Fibroblast of lung (primary cell): ENCODE measurements around the gene COL27A1. TPM values are rescaled to one million over a fixed set of nuclear protein-coding genes. Genes with fewer than 3 reads are reported as not detected.

ENCODE experiments used
- DNase-seq, 2 donors: peaks; one replicate each; pipeline versions ENCODE4 v3.0.0 to v3.0.0-alpha.2; 2010; ENCODE audit warnings: low read depth in 2 of 2
- H2AFZ ChIP-seq: 2 replicates; pipeline ENCODE4 v1.5.1; 2012; ENCODE audit warnings: low read length, control low read depth, inconsistent platforms
- H3K27ac ChIP-seq: 2 replicates; pipeline ENCODE4 v1.5.1; 2011; ENCODE audit warnings: low read length, control low read depth; ENCODE audit not compliant: insufficient read depth
- H3K27me3 ChIP-seq: 2 replicates; pipeline ENCODE4 v1.5.1; 2011; ENCODE audit warnings: mild to moderate bottlenecking, low read length; ENCODE audit not compliant: control insufficient read depth, insufficient read depth
- H3K36me3 ChIP-seq: 2 replicates; pipeline ENCODE4 v1.5.1; 2011; ENCODE audit warnings: low read length; ENCODE audit not compliant: control insufficient read depth, insufficient read depth
- H3K4me1 ChIP-seq: 2 replicates; pipeline ENCODE4 v1.5.1; 2011; ENCODE audit warnings: low read length; ENCODE audit not compliant: control insufficient read depth, insufficient read depth; ENCODE audit errors: extremely low read depth
- H3K4me2 ChIP-seq: 2 replicates; pipeline ENCODE4 v1.5.1; 2011; ENCODE audit warnings: low read length, control low read depth; ENCODE audit not compliant: insufficient read depth; ENCODE audit errors: extremely low read depth
- H3K4me3 ChIP-seq, 4 experiments: fragments of 200-600 bp in 1 of 4; sonication (generic) in 1 of 4; replicated peaks in 1 of 4; 2 replicates each; pipeline ENCODE4 v1.5.1; 2011 to 2016; ENCODE audit warnings: low read length in 4 of 4, low read depth in 3 of 4, mild to moderate bottlenecking in 3 of 4, control low read depth in 2 of 4, inconsistent platforms in 1 of 4, mixed read lengths in 1 of 4; ENCODE audit not compliant: insufficient read depth in 1 of 4; ENCODE audit errors: control extremely low read depth in 1 of 4
- H3K79me2 ChIP-seq: 2 replicates; pipeline ENCODE4 v1.5.1; 2012; ENCODE audit warnings: mild to moderate bottlenecking, low read length, inconsistent platforms; ENCODE audit not compliant: control insufficient read depth, insufficient read depth
- H3K9ac ChIP-seq: 2 replicates; pipeline ENCODE4 v1.5.1; 2011; ENCODE audit warnings: mild to moderate bottlenecking, low read length, control low read depth; ENCODE audit not compliant: insufficient read depth
- H3K9me3 ChIP-seq: 2 replicates; pipeline ENCODE4 v1.5.1; 2012; ENCODE audit warnings: low read depth, low read length; ENCODE audit not compliant: control insufficient read depth, insufficient read depth
- H4K20me1 ChIP-seq: 2 replicates; pipeline ENCODE4 v1.5.1; 2011; ENCODE audit warnings: low read length; ENCODE audit not compliant: control insufficient read depth, insufficient read depth; ENCODE audit errors: extremely low read depth
- CTCF ChIP-seq, 2 donors: IDR thresholded peaks in 1 of 2; conservative IDR thresholded peaks in 1 of 2; 1 replicate in 1 of 2; 2 replicates in 1 of 2; pipeline ENCODE4 v1.5.1; 2011 to 2012; ENCODE audit warnings: low read length in 2 of 2, control low read depth in 1 of 2, inconsistent platforms in 1 of 2, low read depth in 1 of 2, mild to moderate bottlenecking in 1 of 2
- EZH2 ChIP-seq: IDR thresholded peaks from 2 replicates; pipeline ENCODE4 v1.5.1; 2012; ENCODE audit warnings: low read length, control low read depth, mild to moderate bottlenecking; ENCODE audit errors: missing control alignments
- polyA plus RNA-seq, 2 donors: library from polyadenylated mRNA; depleted of rRNA in 1 of 2; stranded (reverse) in 1 of 2; unstranded in 1 of 2; fragments of >200 nt; gene quantifications; 2 replicates each; pipeline ENCODE4 v1.2.1, GENCODE V29; 2011 to 2012; ENCODE audit warnings: missing spikeins in 1 of 2
- total RNA-seq: library from RNA; depleted of rRNA; stranded (reverse); fragments of >200 nt; gene quantifications from 2 replicates; pipeline ENCODE4 v1.2.1, GENCODE V29; 2014

The COL27A1 gene
- total and polyA plus RNA-seq, 2 donors (not counting 1 experiment from before 2014, with no cell fraction given): 2.4 to 5.4 TPM

GRCh38 chr9:114315723-114316363 lies 160.5 kb downstream of the COL27A1 start:
- H3K27ac ChIP-seq: no peak overlapping the region
- peaks cover 5% of the 10 kb centered on the region for H3K27me3 ChIP-seq
- H3K4me1 ChIP-seq: no peaks in the 10 kb centered on the region
- TF ChIP-seq EZH2 (no peak), CTCF (conservative IDR thresholded peaks at IDR 0.05 in 1 of 2, IDR thresholded peaks at IDR 0.05 in 1 of 2; ENCODE audit: low read depth in 1 of 2, low read length in 2 of 2) (no peak)
- no peak overlapping the region for H3K9ac ChIP-seq
- no peaks in the 10 kb centered on the region for H3K79me2 ChIP-seq
- H3K4me2 ChIP-seq: no peak overlapping the region
- H3K36me3 ChIP-seq: no peaks in the 10 kb centered on the region
- H2AFZ ChIP-seq: no peak overlapping the region
- no peak for DNase-seq
- no peaks in the 10 kb centered on the region for H3K9me3 ChIP-seq
- no peaks in the 10 kb centered on the region for H4K20me1 ChIP-seq
- H3K4me3 ChIP-seq: no peak overlapping the region

GRCh38 chr9:114316605-114317230 lies 161.4 kb downstream of the COL27A1 start:
- peaks cover 5% of the 10 kb centered on the region for H3K27me3 ChIP-seq
- H3K9me3 ChIP-seq: no peaks in the 10 kb centered on the region
- no peaks in the 10 kb centered on the region for H3K79me2 ChIP-seq
- no peak overlapping the region for H2AFZ ChIP-seq
- no peak overlapping the region for H3K27ac ChIP-seq
- DNase-seq: peak in 1 of 2 donors; percentile 33
- TF ChIP-seq CTCF (conservative IDR thresholded peaks at IDR 0.05 in 1 of 2, IDR thresholded peaks at IDR 0.05 in 1 of 2; ENCODE audit: low read depth in 1 of 2, low read length in 2 of 2) (no peak), EZH2 (no peak)
- no peak overlapping the region for H3K4me3 ChIP-seq
- H3K36me3 ChIP-seq: no peaks in the 10 kb centered on the region
- no peak overlapping the region for H3K9ac ChIP-seq
- H4K20me1 ChIP-seq: no peaks in the 10 kb centered on the region
- no peaks in the 10 kb centered on the region for H3K4me1 ChIP-seq
- no peak overlapping the region for H3K4me2 ChIP-seq

- peak; percentile 13 to 92 for DNase-seq
- H3K4me2 ChIP-seq: no peak overlapping the region
- H3K79me2 ChIP-seq: no peaks in the 10 kb centered on the region
- no peaks in the 10 kb centered on the region for H3K36me3 ChIP-seq
- no peaks in the 10 kb centered on the region for H3K4me1 ChIP-seq
- H3K9ac ChIP-seq: no peak overlapping the region
- H3K4me3 ChIP-seq: no peak overlapping the region
- no peak overlapping the region for H3K27ac ChIP-seq
- H3K27me3 ChIP-seq: peaks cover 5% of the 10 kb centered on the region
- H2AFZ ChIP-seq: no peak overlapping the region
- no peaks in the 10 kb centered on the region for H3K9me3 ChIP-seq
- TF ChIP-seq EZH2 (no peak), CTCF (conservative IDR thresholded peaks at IDR 0.05 in 1 of 2, IDR thresholded peaks at IDR 0.05 in 1 of 2; ENCODE audit: low read depth in 1 of 2, low read length in 2 of 2) (no peak)
- no peaks in the 10 kb centered on the region for H4K20me1 ChIP-seq
Observed at GRCh38 chr9:114317665-114318357, 162.5 kb downstream of the COL27A1 start.
